Left ventricle myocardium superior (tissue), 1 donor: ENCODE results near the gene MYOG. TPM values are rescaled to one million over a fixed set of nuclear protein-coding genes. Genes with fewer than 3 reads are reported as not detected.

Experiments used
- ATAC-seq: fragments of 200-7000 bp; cut with Tn5 transposase; one replicate; pipeline ENCODE4 v1.9.1; 2020; ENCODE audit warnings: mild to moderate bottlenecking, moderate library complexity
- DNase-seq: peaks from one replicate; pipeline ENCODE4 v3.0.0-alpha.2; 2020
- intact Hi-C: fragments of 100-400 bp; cut with micrococcal nuclease; formaldehyde crosslinking; loops from one replicate; pipeline ENCODE4 v1.11.0; 2022
- total RNA-seq: library from RNA; stranded (reverse); fragmentation: NEBNext Ultra II Directional; extraction: Animal tissue kit (Norgen Biotek cat#: 25700); gene quantifications from one replicate; pipeline ENCODE4 v1.2.1, GENCODE V29; 2021
- donor health status: DM: no; HTN: yes; CAD: no; lungs with severe emphysema.

The MYOG gene
- total RNA-seq, 1 donor from 2014 or later = not detected

DNA sequence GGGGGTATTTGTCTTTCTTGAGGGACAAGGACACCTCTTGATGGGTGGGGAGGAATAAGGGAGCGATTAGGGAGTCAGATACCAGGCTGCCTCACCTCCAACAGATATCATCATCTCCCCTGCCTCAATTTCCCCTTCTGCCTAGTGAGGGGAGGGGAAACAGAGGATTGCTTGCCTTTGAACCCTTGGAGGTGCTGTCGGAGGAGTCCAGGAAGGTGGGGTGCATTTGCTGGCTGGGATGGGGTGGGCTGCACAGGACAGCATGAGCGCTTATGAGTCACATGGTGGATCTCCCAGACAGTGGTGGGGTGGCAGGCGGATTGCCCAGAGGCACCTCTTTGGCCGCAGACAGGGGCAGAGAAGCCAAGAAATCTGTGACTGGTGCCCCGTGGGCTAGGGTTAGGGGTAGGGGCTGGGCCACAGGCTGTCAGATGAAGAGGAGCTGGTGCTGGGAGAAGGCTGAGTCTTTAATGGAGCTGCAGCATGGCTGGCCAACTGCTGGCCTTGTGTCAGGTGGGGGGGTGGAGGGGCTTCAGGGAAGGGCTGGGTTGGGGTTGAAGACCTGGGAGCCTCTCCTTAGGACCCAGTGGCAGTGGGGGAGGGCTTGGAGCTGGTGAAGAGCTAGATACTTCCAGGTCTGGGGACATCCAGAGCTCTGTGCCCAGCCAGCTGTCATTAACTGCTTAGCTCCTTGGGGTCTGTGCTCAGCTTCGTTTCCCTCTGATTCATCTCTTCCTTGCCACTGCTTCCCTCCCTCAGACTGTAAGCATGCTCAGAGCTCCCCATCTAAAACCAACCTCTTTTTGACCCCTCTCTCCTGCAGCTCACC is 34.7 kb upstream of the MYOG start:
- intact Hi-C loops = no loop called here
- DNase-seq (no peak), ATAC-seq (no peak)

DNA sequence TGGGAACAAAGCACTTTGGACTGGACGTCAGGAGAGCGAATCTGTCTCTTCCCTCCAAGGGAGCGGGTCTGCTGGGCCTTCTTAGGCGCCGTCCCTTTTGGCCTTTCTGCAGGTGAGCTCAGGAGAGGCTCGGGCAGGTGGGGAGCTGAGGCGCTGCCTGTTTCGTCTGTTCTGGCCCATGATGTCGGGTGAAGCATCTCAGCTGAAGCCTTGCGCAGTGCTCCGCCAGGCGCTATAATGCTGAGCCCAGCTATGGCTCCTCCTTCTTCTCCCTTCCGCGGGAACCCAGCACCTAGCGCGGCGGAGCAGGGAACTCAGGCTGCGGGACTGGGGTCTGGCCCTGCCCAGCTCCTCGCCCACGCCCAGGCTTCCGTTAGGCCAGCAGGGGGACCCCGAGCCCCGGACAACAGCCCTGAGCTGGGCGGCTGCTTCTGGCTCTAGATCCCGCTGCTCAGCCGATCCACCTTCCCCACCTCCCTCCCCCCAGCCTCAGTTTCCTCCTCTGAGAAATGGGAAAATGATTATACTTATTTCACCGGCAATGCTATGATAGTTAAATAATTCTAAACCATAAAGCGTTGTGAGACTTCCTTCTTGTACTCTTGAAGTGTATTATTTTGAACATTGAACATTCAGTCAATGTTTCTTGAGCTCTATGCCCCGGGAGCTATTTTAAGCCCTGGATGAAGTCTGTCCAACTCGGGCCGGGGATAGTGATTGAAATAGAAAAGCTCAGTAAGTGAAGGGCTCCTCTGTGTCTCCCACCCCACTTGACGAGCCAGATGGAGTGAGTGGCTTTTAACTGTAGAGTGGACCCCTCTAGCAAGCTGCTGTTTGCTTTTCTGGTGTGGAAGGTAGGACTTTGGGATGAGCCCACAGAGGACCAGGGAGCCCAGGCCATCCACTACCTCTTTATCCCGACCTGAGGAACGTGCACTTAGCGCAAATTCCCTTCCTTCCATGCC is 32.1 kb upstream of the MYOG start:
- ATAC-seq = peak; percentile 98
- intact Hi-C loops = loop anchor here (5.0 kb wide), 2 partner anchors 54 to 94 kb away; no protein-coding TSS in a partner anchor
- peak; percentile 88 for DNase-seq

DNA sequence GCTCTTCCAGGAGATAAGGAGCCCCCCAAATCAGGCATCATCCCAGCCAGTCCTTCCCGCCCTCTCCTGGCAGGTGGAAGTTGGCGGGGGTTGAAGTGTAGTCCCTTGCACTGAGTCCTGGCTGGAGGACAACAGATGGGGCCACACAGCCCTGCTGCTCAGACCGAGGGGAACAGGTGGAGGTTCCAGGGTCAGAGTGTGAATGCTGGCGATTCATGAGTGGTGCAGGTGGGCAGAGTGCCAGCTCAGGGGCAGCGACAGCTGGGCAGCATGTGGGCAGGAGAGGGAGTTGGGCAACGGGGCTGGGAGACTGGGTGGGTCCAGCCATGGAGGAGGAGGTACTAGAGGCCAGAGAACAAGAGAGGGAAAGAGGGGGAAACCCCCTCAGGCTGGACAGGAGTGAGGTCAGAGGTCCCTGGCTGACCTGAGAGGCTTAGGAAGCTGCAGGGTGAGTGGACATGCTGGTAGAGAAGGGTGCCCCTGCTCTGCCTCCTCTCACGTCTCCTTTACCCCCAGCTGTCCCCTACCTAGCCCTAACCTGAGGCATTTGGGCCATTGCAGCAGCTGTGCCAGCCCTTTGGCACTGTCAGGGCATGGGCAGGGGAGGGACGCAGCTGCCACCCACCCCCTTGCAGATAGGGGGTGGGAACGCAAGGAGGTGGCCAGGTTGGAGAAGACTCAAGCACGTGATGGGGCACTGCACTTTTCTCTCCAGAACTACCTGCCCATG is 30.4 kb upstream of the MYOG start:
- intact Hi-C loops = loop anchor here (5.0 kb wide), 2 partner anchors 56 to 96 kb away; no protein-coding TSS in a partner anchor
- no peak for DNase-seq
- ATAC-seq = no peak

DNA sequence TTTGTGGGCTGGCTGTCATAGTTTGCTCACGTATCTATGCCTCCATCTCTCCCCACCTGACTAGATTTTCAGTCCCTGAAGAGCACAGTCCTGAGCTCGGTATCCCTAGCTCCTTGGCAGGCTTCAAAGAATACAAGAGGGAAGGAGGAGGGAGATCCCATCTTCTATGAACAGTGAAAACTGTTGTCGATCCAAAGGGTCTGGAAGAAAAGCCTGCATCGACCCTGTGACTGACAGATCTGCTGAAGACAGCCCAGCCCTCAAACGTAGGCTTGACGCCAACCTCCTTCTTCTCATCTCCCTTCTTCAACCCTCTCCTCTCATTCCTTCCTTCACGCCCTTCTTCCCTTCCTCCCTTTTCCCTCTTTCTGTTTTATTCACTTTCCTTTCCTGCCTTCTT is 28.4 kb upstream of the MYOG start:
- no peak for DNase-seq
- ATAC-seq = no peak
- intact Hi-C loops = no loop called here

DNA sequence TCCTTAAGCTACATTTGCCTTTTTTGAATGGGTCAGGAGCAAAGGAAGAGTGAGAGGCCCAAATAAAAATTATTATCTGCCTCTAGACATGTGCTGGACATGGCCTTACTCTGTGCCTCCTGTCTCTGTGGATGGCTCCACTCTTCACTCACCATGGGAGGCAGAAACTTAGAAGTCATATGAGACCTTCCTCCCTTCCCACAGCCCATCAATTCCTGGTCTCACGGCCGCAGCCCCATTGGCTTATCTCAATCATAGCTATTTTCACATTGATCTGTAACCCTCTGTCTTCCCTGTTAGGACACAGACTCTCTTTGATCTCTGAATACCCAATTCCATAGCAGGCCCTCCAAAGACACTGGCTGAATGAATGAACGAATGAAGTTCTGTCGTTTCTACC is 27.5 kb upstream of the MYOG start:
- intact Hi-C loops = no loop called here
- DNase-seq (no peak), ATAC-seq (no peak)

DNA sequence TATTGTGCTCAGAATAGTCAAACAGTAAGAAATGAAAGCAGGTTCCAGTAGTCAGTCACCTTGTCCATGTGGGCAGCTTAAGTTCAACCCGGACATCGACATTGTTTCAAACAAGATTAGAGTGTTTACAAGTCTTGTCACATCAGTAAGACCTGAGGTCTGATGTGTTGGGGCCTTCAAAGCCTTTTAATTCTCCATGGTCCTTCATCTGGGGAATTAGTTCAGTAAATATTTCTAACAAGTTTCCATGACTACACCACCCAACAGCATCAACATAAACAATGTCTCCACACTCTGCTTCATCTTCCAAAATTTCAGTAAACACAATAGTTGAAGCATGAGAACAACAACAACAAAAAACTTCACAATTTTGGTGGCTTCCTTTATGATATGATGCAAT is 26.7 kb upstream of the MYOG start:
- DNase-seq = no peak
- no peak for ATAC-seq
- intact Hi-C loops = no loop called here

DNA sequence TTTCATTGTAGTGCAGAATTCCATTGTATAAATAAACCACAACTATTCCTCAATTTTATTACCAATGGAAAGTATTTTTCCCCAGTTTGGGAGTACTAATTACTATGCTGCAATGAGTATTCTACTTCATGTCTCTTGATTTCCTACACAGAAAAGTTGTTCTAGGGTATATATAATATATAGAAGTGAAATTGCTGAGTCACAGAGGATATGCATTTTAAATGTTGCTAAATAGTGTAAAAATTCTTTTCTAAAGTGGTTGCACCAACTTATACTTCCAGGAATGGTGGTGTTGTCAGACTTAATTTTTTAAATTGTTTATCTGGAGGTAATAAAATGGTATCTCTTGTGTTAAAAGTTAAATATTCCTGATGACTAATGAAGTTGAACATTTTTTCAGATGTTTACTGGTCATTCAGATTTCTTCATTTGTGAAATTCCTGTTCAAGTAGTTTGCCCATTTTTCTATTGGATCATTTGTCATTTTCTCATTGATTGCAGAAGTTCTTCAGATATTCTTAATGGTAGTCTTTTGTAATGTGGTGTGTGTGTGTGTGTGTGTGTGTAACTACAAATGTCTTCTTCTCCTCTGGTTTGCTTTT is 19.1 kb upstream of the MYOG start:
- DNase-seq (no peak), ATAC-seq (no peak)
- intact Hi-C loops = no loop called here

DNA sequence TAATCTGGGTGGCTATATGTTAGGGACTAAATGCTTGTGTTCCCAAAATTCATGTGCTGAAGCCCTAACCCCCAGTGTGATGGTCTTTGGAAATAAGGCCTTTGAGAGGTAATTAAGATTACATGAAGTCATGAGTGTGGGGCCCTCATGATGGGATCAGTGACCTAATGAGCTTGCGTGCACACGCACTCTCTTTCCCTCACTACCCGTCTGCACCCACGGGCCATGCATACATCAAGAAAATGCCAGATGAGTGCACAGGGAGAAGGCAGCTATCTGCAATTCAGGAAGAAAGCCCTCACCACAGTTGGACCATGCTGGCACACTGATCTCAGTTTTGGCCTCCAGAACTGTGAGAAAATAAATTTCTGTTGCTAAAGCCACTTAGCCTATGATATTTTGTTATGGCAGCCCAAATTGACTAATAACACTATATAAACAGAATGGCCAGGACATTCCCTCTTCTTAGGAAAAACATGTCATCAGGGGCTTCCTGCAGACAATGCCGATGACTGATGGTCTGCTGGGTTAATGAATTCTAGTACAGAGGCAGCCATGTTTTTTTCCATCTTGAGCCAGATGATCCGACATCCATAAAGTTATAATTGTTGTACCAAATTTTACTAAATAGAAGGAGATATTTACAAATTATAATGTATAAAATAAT is 18.1 kb upstream of the MYOG start:
- ATAC-seq (no peak), DNase-seq (no peak)
- intact Hi-C loops = no loop called here

DNA sequence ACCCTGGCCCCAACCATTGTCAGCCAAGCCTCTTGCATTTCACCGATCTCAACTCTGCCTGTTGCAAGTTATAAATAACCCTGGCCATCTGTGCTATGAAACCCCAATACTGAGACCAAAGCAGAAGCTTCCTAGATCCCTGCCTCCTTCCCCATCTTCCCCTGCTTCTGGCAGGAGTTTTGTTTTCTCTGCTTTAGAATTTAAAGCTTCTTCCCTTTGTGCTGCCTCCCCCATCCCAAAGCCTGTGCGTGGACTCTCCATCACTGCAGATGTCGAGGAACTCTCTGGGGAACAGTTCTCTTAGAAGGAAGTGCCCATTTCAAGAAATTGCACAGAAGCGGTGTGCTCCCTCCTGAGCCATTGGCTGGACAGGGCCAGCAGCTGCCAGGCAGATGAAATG is 17.4 kb upstream of the MYOG start:
- ATAC-seq (no peak), DNase-seq (no peak)
- intact Hi-C loops = no loop called here

DNA sequence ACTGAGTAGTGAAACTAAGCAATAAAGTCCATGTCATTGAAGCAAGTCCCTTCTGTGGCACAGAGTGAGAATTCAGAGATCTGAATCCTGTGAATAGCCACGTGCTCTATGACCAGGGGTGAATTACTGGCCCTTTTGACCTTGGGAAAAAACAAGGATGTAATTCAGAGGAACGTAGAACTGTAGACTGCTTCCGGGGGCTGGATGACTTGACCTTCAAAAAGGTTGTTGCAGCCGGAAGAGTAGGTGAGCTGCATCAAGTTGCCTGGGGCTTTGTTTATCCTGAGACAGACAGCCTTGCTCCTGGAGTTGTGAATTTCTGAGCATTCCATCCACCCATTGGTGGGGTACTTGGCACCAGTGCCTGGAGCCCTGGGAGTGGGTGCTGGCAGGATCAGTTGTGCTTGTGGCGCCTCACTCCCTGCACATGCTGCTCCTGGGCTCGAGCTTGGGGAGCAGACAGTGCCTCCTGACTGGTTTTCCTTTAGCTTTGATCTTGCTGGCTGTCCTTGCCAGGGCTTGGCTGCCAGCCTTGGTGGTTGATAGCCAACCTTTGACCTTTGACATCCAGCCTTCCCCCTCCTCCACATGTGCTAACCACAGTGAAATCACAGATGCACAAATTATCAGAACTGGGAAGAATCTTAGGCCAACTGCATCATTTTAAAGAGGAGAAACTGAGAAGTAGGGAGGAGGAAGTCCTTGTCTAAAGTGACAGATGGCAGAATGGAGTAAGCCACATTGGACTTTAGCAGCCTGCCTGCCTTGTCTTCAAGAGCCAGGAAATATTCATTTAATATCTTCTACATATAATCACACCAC is 16.2 kb upstream of the MYOG start:
- intact Hi-C loops = no loop called here
- no peak for DNase-seq
- ATAC-seq = no peak

DNA sequence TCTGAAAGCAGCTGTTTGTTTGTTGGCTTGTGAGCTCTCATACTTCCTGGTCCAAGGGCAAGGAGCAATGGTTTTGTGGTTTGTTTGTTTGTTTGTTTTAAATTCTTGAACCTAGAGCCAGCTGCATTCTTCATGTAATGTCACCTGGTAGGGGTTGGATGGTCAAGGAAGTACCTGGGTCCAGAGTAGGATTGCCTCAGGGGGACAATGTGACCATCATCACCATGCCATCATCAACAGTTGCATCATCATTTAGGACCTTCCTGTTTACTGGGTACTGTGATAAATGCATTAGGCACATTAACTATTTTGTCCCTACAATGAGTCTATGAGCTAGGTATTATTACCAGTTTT is 14.7 kb upstream of the MYOG start:
- no peak for ATAC-seq
- intact Hi-C loops = no loop called here
- no peak for DNase-seq

DNA sequence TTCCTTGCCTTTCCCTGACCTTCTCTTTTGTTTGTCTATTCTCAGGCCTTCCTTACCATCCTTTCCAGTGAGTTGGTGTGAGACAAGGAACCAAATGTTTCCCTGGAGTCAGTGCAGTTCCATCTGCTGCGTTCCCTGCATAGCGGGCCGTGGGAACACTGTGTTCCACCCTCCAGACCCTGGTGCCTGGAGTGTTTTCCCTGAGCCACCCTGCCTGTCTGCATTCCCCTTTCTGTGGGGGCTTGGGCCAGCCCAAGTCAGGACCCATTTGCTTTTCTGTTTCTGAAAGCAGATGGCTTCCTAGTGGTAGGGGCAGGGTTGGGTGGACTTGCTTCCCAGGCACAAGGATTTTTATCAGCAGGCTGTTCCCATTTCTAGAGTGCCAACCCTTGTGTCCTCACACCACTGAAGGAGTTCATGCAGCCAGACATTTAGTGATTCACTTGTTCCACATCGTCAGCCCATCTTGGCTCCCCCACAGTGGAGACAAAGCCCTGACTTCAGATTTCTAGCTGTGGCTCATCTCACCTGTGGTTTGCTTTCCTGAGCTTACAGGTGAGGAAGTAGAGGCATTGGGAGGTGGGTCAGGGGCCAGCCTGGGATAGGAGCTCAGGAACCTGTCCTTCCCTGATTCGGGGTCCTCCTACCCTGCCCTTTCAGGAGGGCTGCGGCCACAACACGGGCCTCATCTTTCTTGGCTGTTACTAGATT is 14.1 kb upstream of the MYOG start:
- ATAC-seq = no peak
- intact Hi-C loops = no loop called here

DNA sequence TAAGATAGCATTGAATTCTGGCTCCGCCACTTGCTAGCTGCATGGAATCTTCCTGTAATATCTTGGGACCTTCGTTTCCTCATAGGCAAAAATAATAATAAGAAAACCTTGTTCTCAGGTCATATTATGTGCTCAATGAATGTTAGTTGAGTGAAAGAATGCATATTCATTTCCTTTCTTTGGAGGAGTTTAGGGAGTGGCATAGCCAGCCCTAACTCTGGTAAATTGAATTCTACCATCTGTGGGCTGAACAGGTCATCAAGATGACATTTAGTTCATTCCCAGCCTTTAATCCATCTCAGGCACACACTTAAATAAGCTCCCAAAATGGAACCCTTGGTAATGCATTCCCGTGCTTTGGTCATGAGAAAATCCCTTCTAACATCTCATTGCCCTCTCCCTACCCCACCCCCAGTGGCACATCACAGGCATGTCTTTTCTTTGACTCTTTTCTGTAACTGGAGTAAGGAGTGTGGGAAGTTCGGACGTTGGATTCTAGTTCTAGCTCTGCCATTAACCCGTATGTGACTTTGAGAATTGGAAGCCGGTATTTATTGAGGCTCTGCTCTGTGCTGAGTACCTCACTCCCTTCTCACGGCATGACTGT is 13.2 kb upstream of the MYOG start:
- DNase-seq = no peak
- intact Hi-C loops = no loop called here
- ATAC-seq = no peak

More for the DNA sequence above, 14.1 kb upstream of the MYOG start:
- no peak for DNase-seq

DNA sequence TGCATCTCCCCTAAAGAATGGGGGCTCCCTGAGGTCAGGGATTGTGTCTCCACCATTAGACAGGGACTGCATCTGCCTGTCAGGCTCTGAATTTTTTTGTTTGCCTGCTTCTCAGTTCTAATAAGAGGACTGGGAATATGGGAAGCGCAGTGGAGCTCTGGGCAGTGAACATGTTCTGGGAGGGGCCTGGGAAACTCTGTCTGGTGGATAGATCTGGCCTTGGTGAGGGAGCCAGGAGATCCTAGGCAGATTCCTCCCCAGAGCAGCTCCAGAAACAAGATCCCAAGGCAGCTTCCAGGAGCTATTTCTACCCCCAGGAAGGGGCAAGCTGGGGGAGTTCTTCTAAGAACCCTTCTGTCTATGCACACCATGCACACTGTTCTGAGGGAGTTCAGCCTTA is 12.6 kb upstream of the MYOG start:
- DNase-seq (no peak), ATAC-seq (no peak)
- intact Hi-C loops = no loop called here

DNA sequence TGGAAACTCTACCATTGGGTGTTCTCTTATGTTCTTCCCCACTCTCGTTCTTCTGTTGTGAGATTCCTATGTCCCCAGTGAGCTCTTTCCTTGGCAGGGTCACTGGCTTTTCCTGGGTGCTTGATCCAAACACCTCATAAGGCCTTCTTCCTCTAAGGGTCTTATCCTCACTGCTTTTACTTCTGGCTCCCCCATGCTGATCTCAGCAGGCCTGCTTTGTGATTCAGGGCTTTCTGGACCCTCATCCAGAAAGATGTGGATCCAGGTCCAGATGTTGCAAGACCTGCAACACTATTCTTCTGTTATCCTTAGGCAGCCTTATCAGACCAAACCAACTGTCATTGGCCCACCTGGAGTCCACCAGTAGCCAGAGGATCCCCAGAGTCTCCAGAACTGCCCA is 11.2 kb upstream of the MYOG start:
- DNase-seq = no peak
- no peak for ATAC-seq
- intact Hi-C loops = no loop called here

DNA sequence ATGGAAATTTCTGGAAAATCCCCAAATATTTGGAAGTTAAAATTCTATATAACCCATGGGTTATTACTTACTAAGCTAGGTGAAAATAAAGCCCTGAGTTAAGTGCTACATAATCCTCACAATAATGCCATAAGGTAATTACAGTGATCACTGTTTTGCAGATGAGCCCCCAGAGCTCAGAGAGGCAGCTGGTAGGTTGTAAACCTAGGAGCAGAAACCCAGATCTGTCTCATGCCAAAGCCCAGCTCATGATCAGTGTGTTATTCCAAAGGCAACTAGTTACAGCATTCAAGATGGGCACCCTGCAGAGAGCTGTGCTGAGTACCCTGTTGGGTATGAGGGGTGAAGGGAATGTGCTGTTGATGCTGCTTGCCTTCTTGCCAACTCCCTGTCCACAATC is 10.8 kb upstream of the MYOG start:
- intact Hi-C loops = no loop called here
- DNase-seq = no peak
- ATAC-seq = no peak
